ENCODE measurements around the gene BRSK2.
"Not testable (repeated sequence)": the region's sequence is repeated elsewhere in the genome, so short reads cannot be mapped to it uniquely, and the experiment has no call there.

The BRSK2 gene

DNA sequence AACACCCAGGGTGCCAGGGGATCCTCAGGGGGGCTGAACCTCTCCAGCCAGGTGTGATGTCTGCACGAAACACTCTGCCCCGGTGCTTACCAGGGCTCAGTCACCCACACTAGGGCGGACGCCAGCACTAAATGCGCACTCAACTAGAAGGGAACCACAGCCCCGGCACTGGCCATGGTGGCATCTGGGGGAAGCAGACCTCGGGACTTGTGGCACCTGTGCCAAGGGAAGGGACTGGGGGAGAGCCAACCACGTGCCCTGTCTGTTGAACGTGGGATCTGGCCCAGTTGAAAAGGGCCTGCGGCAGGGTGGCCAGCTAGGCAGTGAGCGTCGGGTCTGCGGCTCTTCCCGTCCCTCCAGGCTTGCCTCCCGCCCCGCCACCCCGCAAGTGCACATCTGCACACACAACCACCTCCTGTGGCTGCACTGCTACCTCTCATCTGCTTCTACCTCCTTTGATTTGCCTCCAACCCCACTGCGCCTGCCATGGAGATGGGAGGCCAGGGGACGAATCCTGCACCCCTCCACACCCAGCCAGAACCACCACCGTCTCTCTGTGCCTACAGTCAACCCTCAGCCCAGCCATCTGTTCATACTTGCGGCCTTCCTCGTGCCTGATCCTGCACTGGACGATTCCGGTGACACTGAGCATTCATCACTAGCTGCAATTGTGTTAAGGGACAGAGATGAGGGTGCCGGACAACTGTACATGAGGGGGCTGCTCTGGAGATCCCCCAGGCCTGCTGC lies 111.9 kb downstream of the BRSK2 start:
- DNase-seq (ENCODE audit: low read depth): no peak

- no peak for DNase-seq (ENCODE audit: low read depth)
Measured at GRCh38 chr11:1502168-1502953, 112.6 kb downstream of the BRSK2 start.

DNA sequence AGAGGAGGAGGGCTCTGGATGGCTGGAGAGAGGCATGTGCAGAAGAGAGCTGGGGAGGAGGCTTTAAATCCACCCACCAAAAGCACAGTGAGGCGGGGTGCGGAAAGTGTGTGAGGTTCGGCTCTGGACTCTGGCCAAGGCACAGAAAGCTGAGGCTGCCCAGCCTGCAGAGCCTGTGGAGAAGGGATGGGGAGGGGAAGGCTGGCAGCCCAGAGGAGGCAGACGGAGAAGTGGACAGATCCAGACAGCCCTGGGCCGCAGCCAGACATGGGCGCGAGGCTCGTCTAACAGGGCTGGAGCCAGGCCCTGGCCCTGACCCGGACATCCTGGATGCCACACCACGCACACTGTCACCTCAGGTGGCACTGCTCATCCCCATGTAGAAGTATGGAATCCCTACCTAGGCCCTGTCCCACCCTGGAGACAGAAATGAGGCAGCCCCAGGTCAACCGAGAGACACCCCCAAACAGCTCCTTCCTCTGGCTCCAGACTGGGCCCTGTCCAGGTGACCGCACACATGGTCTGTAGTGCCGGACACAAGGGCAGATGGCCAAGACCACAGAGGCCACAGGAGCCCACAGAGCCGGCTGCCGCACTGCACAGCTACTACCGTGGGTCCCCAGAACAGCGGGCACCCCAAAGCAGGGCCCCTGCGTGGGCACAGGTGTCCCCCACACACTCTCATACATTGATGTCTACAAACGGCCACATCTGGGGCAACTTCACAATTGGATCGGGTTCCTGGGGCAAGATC lies 113.4 kb downstream of the BRSK2 start:
- DNase-seq (ENCODE audit: low read depth): no peak

DNA sequence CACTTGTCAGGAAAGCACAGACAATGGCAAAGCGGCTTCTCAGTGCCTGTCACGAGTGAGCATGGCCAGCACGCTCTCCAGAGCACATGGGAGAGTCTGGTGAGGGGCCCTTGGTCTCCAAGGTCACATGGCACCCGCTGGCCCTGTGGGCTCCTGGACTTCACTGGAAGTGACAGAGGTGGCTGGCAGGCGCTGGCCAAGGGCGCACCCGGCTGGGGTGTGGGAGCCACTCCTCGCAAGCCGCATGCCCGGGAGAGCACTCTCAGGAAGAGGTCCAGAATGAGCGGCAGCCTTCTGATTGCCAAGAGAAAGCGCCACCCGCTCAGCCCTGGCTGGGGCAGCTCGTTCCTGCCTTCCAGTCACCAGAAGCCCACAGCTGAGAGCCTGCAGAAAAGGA lies 114.0 kb downstream of the BRSK2 start:
- no peak for DNase-seq (ENCODE audit: low read depth)

GRCh38 chr11:1504138-1504537 lies 114.4 kb downstream of the BRSK2 start:
- DNase-seq (ENCODE audit: low read depth): no peak

DNA sequence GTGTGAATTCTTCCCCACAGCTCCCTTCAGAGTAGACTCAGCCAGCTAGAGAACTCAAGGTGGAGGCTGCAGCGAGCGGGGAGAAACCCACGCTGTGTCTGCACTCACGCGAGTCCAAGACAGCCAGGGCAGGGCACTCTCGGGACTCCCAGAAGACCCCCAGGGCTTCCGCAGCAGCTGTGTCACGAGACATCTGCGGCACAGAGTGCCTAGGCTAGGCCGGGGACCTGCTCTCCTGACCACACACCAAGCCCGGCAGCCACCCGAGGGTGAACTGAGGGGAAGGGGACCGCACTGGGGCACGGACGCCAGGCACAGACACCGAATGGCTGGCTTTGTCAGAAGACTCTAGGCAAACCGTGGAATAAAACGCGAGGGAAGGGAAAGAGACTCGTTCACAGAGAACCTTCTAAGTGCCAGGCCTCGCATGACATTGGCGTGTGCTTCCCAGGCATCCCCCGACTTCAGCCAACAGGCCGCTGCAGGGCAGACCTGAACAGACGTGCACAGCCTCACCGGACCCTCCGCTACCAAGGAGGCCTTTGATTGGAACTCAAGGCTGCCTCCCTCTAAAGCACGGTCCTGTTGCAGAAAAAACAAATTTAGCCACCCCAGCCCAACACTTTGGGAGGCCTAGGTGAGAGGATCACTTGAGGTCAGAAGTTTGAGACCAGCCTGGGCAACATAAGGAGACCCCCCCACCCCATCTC lies 115.0 kb downstream of the BRSK2 start:
- DNase-seq (ENCODE audit: low read depth): no peak

DNA sequence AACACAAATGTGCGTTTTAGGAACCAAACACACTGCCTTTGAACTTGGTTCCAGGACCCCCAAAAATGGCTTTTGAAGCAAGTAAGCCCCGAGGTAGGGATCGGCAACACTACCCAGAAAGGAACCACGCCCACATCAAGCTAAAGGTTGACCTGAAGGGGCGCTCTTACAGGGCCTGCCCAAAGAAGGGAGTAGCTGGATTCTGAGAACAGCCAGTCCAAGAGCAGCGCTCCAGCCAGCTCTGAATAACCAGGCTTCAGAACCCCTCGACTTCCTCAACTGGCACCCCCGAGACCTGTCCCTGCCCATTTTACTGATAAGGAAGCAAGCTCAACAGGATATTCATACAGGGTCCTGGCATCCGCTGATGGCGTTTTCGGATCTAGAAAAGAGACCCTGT lies 115.7 kb downstream of the BRSK2 start:
- DNase-seq (ENCODE audit: low read depth): no peak

DNA sequence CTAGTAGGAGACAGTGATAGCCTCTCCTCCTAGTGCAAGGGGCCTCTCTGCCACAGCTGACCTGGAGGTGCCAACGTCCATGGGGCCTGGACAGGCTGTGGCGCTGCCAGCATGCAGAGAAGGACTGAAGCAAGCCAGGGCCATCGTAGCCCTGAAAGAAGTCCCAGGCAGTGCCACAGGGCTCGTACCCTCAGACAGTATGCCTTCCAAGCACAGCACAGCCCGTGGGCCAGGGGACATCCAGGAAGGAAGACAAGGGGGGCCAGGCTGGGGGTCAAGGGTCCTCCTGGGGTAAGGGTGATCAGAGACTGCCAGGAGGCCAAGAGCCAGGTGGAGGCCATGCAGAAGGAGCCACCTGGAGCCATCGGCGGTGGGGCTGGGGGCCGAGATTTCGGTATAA lies 117.2 kb downstream of the BRSK2 start:
- DNase-seq (ENCODE audit: low read depth): no peak

- DNase-seq (ENCODE audit: low read depth): no peak
Measured at GRCh38 chr11:1507381-1508140, 117.8 kb downstream of the BRSK2 start.

DNA sequence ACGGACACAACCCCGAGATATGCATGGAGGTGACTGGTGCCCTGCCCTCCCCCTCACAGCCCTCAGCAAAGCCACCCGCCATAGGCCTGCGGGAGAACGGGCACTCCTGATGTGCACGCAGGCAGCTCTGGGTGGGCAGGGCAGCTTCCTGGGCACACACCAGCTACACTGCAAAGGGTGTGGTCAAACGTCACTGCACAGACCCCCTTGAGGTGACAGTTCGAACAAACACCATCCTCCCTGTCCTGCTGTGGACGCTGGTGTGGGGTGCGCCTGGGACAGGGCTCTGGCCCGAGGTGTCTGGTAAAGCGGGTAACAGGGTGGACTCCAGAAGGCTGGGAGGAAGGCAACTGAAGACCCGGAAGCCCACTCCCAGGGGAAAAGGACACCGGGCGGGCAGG lies 118.8 kb downstream of the BRSK2 start:
- no peak for DNase-seq (ENCODE audit: low read depth)

DNA sequence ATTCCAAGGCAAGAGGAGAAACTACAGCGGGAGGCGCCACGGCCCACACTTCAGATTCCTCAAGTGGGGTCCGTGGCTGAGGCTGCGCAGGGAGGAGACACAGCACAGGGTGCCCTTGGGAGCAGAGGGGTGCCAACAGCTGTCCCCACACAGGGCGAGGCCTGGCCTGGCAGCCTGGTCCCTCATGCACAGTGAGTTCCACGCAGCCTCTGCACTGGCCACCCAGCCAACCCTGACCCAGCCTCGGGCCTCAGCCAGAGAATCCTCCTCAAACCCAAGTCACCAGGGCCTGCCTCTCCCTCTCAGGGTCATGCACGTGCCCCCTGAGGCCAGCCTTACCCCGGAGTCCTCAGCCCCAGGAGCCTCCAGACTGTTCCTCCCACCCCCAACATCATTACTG lies 119.3 kb downstream of the BRSK2 start:
- no peak for DNase-seq (ENCODE audit: low read depth)

GRCh38 chr11:1509626-1510255 lies 120.0 kb downstream of the BRSK2 start:
- DNase-seq (ENCODE audit: low read depth): no peak

GRCh38 chr11:1510351-1510750 lies 120.6 kb downstream of the BRSK2 start:
- DNase-seq (ENCODE audit: low read depth): not testable (repeated sequence)

DNA sequence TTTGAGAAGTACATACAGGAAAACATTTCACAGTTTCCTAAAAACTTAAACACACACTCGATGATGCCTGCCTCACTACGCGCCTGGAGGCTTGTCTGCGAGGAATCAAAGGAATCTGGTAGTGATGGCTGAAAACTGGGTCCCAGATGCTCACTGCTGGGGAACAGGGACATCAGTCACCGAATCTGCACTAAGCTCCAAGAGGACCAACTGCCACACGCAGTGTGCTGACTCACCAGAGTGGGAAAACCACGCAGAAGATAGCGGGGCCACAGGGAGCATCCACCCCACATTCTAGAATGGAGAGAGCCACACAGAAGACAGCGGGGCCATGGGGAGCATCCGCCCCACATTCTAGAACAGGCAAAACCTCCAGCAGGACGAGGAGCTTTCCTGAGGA lies 121.2 kb downstream of the BRSK2 start:
- no peak for DNase-seq (ENCODE audit: low read depth)

DNA sequence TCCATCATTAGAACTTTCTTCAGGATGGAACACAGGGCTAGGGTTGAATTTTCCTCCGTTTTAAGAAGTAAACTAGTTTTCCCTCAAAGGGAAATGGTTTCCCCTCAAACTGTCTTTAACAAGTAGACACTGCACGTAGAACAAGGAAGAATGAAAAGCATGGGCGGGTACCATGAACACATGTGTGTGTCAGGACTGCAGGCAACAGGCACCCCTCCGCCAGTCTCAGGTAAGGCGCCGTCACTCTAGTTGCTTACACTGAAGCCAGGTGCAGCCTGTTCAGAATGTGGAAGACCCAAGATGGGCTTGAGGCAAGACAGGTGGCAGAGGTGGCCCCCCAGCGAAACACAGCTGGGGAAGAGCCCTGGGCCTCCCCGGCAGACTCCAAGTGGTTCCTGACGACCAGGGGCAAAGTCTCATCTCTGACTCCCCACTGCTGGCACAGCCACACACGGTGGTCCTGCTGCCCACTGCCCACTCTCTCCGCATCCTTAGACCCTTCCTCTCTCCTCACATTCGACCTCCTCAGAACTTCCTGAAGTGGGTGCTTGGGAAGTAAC lies 122.3 kb downstream of the BRSK2 start:
- no peak for DNase-seq (ENCODE audit: low read depth)

Measured in stimulated activated CD8-positive, alpha-beta memory T cell treated with anti-CD3 and anti-CD28 coated beads, Interleukin-12 subunit alpha, Interleukin-12 subunit beta, amount 100 ng/mL, for 1 hour (primary cell).